Uterus (tissue), 2 donors: ENCODE measurements around the gene C10orf62.

Experiments
- CTCF ChIP-seq, 4 experiments: fragments of 200-600 bp in 2 of 4; fragments of 450-650 bp in 2 of 4; sonication (generic) in 2 of 4; IDR thresholded peaks; one replicate each; pipeline ENCODE4 v1.5.1; 2016 to 2019; ENCODE audit warnings: antibody characterized with exemption in 4 of 4, mild to moderate bottlenecking in 2 of 4, moderate library complexity in 1 of 4
- POLR2A ChIP-seq, 2 donors: fragments of 450-650 bp; IDR thresholded peaks; one replicate each; pipeline ENCODE4 v1.6.1; 2016; ENCODE audit warnings: antibody characterized with exemption in 2 of 2, mild to moderate bottlenecking in 1 of 2, moderate library complexity in 1 of 2

- TF ChIP-seq CTCF (IDR thresholded peaks at IDR 0.05) (no peak), POLR2A (IDR thresholded peaks at IDR 0.05) (no peak)
These were observed 16.5 kb upstream of the C10orf62 start for GRCh38 chr10:97573021-97573420.
